Measurements from ENCODE around the gene CAMK1D. TPM values are rescaled to one million over a fixed set of nuclear protein-coding genes. Genes with fewer than 3 reads are reported as not detected.

CAMK1D gene
- total RNA-seq, 1 donor from 2014 or later: 22.5 TPM

GRCh38 chr10:12785415-12785831, 436.1 kb downstream of the CAMK1D start:
- Histone ChIP-seq H3K36me3 (no peaks in the 10 kb centered on the region), H3K4me3 (no peak overlapping the region), H3K4me1 (no peaks in the 10 kb centered on the region), H3K27ac (no peak overlapping the region), H3K27me3 (ENCODE audit: low read depth) (no peaks in the 10 kb centered on the region), H3K9me3 (no peaks in the 10 kb centered on the region)
- ATAC-seq (no peak), DNase-seq (no peak)
- TF ChIP-seq CTCF (IDR thresholded peaks at IDR 0.05): no peak
- intact Hi-C loops (cut with DNase I): no loop called here

GRCh38 chr10:12787297-12787696, 437.9 kb downstream of the CAMK1D start:
- ATAC-seq (no peak), DNase-seq (no peak)
- intact Hi-C loops (cut with DNase I): no loop called here
- TF ChIP-seq CTCF (IDR thresholded peaks at IDR 0.05): no peak
- Histone ChIP-seq H3K27ac (no peak overlapping the region), H3K27me3 (ENCODE audit: low read depth) (no peaks in the 10 kb centered on the region), H3K36me3 (no peaks in the 10 kb centered on the region), H3K9me3 (no peaks in the 10 kb centered on the region), H3K4me1 (no peaks in the 10 kb centered on the region), H3K4me3 (no peak overlapping the region)

GRCh38 chr10:12788277-12788676, 438.9 kb downstream of the CAMK1D start:
- no peak for TF ChIP-seq CTCF (IDR thresholded peaks at IDR 0.05)
- intact Hi-C loops (cut with DNase I): no loop called here
- no peaks in the 10 kb centered on the region for H3K27me3 ChIP-seq (ENCODE audit: low read depth)
- no peaks in the 10 kb centered on the region for H3K4me1 ChIP-seq
- H3K9me3 ChIP-seq: no peaks in the 10 kb centered on the region
- ATAC-seq (no peak), DNase-seq (no peak)
- H3K4me3 ChIP-seq: no peak overlapping the region
- H3K36me3 ChIP-seq: no peaks in the 10 kb centered on the region
- H3K27ac ChIP-seq: no peak overlapping the region

- no peak overlapping the region for H3K4me3 ChIP-seq
- no peaks in the 10 kb centered on the region for H3K36me3 ChIP-seq
- no peak overlapping the region for H3K27ac ChIP-seq
- no peaks in the 10 kb centered on the region for H3K27me3 ChIP-seq (ENCODE audit: low read depth)
- intact Hi-C loops (cut with DNase I): no loop called here
- no peak for ATAC-seq
- no peaks in the 10 kb centered on the region for H3K4me1 ChIP-seq
- H3K9me3 ChIP-seq: no peaks in the 10 kb centered on the region
- no peak for DNase-seq
- no peak for TF ChIP-seq CTCF (IDR thresholded peaks at IDR 0.05)
These were observed 440.9 kb downstream of the CAMK1D start for GRCh38 chr10:12790270-12790669.

GRCh38 chr10:12791728-12792127, 442.4 kb downstream of the CAMK1D start:
- no peaks in the 10 kb centered on the region for H3K9me3 ChIP-seq
- TF ChIP-seq CTCF (IDR thresholded peaks at IDR 0.05): no peak
- no peak for DNase-seq
- intact Hi-C loops (cut with DNase I): no loop called here
- H3K27ac ChIP-seq: no peak overlapping the region
- no peaks in the 10 kb centered on the region for H3K4me1 ChIP-seq
- no peak for ATAC-seq
- H3K27me3 ChIP-seq (ENCODE audit: low read depth): no peaks in the 10 kb centered on the region
- H3K4me3 ChIP-seq: no peak overlapping the region
- H3K36me3 ChIP-seq: no peaks in the 10 kb centered on the region
